Measurements from ENCODE around the gene DENR.

DENR gene

DNA sequence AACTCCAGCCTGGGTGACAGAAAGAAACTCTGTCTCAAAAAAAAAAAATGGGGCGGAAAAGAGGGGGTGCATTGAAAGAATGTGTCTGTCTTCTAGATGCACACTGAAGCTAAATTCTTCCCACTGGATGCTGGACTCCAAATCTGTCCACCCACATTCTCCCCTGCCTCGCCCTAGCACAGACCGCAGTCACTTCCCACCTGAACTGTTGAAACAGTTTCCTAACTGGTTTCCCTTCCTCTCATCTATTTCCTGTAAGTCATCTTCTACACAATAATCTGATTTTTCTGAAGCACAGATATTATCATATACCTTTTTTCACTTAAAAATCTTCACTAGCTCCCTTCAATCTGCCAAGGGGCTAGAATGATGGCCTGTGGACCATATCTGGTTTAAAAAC lies 20.5 kb upstream of the DENR start:
- in situ Hi-C loops (cut with HindIII; ENCODE audit: low sequenced_read_pairs) = no loop called here
- H3K4me3 ChIP-seq (ENCODE audit: low read depth, low read length) = no peak overlapping the region
- TF ChIP-seq CTCF (IDR thresholded peaks at IDR 0.05; ENCODE audit: low read depth, low read length) = no peak
- DNase-seq (ENCODE audit: low read depth, low spot score) = no peak

- in situ Hi-C loops (cut with HindIII; ENCODE audit: low sequenced_read_pairs) = no loop called here
- TF ChIP-seq CTCF (IDR thresholded peaks at IDR 0.05; ENCODE audit: low read depth, low read length) = no peak
- DNase-seq (ENCODE audit: low read depth, low spot score) = no peak
- no peak overlapping the region for H3K4me3 ChIP-seq (ENCODE audit: low read depth, low read length)
Measured at GRCh38 chr12:122732611-122733010, 20.0 kb upstream of the DENR start.

DNA sequence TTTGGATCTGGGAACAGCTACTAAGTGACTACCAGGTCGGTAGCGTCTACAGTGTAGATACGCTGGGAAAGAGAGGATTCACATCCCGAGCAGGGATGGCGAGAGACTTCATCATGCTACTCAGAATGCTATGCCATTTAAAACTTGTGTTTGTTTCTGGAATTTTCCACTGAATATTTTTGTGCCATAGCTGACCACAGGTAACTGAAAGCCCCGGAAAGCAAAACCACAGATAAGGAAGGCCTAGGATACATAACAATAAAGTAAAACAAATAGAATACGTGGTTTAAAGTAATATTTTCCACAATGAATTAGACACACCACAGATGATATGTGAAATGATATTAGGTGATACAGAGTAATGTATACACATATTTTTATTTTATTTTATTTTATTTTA lies 14.1 kb upstream of the DENR start:
- in situ Hi-C loops (cut with HindIII; ENCODE audit: low sequenced_read_pairs) = no loop called here
- TF ChIP-seq CTCF (IDR thresholded peaks at IDR 0.05; ENCODE audit: low read depth, low read length) = no peak
- no peak overlapping the region for H3K4me3 ChIP-seq (ENCODE audit: low read depth, low read length)
- peak; percentile 33 for DNase-seq (ENCODE audit: low read depth, low spot score)

DNA sequence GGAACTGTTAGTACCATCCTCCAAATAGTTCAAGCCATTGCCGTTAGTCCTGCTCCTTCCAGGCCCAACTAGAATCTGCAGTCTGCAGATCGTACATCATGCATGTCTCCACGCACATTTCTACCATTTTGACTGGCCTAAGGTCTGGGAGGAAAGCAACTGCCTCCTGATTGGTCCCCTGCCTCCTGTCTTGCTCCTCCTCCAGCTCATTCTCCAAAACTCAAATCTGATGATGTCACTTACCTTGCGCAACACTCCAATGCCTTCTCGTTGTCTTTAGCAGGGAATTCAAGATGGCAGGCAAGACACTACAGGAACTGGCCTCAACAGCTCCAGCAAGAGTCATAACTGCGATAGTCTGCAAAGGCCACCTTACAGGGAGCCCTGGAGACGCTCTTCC lies 12.3 kb upstream of the DENR start:
- TF ChIP-seq CTCF (IDR thresholded peaks at IDR 0.05; ENCODE audit: low read depth, low read length) = no peak
- DNase-seq (ENCODE audit: low read depth, low spot score) = no peak
- H3K4me3 ChIP-seq (ENCODE audit: low read depth, low read length) = no peak overlapping the region
- in situ Hi-C loops (cut with HindIII; ENCODE audit: low sequenced_read_pairs) = no loop called here

GRCh38 chr12:122743895-122744525 lies 8.6 kb upstream of the DENR start:
- H3K4me3 ChIP-seq (ENCODE audit: low read depth, low read length) = no peak overlapping the region
- in situ Hi-C loops (cut with HindIII; ENCODE audit: low sequenced_read_pairs) = no loop called here
- no peak for TF ChIP-seq CTCF (IDR thresholded peaks at IDR 0.05; ENCODE audit: low read depth, low read length)
- no peak for DNase-seq (ENCODE audit: low read depth, low spot score)

DNA sequence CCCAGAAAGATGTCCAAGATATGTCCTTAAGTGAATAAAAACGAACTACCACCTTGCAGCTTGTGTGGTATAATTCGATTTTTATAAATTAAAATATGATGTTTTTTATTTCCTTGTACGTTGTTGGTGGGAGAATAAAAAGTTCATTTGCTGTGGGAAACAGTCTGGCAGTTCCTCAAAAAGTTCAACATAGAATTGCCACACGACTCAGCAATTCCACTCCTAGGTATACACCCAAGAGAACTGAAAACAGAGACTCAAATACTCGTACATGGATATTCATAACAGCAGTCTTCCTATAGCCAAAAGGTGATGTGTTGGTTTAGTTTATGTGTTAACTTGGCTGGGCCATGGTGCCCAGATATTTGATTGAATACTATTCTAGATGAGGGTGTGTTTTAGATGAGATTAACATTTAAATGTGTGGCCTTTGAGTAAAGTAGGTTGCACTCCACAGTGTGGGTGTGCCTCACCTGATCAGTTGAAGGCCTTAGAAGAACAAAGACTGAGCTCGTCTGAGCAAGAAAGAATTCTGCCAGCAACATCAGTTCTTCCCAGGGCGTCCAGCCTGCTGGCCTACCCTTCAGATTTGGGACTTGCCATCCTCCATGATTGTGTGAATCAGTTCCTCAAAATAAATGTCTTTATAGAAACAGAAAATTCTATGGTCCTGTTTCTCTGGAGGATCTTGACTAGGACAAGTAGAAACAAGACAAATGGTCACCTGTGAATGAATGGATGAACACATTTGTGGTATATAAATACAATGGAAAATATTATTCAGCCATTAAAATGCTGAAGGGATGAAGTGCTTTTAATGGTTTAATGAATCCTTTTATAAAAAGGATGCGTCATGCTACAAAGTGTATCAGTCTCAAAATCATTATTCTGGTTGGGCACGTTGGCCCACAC lies 5.1 kb upstream of the DENR start:
- no peak for DNase-seq (ENCODE audit: low read depth, low spot score)
- TF ChIP-seq CTCF (IDR thresholded peaks at IDR 0.05; ENCODE audit: low read depth, low read length) = no peak
- no peak overlapping the region for H3K4me3 ChIP-seq (ENCODE audit: low read depth, low read length)
- in situ Hi-C loops (cut with HindIII; ENCODE audit: low sequenced_read_pairs) = no loop called here

Data from astrocyte of the spinal cord (primary cell).